ENCODE measurements around the gene LDB1. TPM values are rescaled to one million over a fixed set of nuclear protein-coding genes. Genes with fewer than 3 reads are reported as not detected.

Gene LDB1
- total and polyA plus RNA-seq, 4 donors = 2.4 to 51.9 (median 10.3) TPM

DNA sequence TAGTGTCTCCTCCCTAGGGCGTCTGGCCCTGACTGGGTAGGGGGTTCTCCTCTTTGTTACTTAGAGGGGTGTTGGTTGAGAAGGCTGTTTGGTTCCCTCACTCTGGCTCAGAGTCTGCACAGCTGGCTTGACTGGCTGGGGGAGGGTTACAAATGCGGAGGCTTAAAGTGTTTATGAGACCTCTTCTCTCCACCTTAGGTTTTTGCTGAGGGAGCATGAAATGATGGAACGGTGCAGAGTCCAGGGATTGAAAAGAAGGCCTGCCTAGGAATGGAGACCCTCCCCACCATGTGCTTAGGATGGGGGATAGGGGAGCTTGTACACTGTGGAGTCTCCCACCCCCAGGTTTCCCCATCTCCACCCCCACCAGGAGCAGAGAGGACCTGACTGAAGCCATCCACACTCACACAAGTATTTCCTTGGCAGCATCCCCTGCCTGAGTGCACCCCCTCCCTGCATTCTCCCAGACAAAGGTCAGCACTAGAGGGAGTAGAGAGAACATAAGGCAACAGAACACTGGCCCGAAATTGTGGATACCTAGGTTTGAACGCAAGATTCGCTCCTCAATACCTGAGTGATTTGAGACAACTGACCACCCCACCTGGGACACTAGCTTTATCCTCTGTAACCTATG lies 1.7 kb upstream of the LDB1 start:
- no peak for TF ChIP-seq JUND (IDR thresholded peaks at IDR 0.05)
- no peak for TF ChIP-seq RAD21 (IDR thresholded peaks at IDR 0.05)
- no peak for TF ChIP-seq RXRA (IDR thresholded peaks at IDR 0.05)
- TF ChIP-seq NR2F2 (IDR thresholded peaks at IDR 0.05) = no peak
- TF ChIP-seq FOXA1 (IDR thresholded peaks at IDR 0.05) = no peak
- TF ChIP-seq HNF4G (IDR thresholded peaks at IDR 0.05) = no peak
- TF ChIP-seq, protein P1, sequence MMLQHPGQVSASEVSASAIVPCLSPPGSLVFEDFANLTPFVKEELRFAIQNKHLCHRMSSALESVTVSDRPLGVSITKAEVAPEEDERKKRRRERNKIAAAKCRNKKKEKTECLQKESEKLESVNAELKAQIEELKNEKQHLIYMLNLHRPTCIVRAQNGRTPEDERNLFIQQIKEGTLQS (IDR thresholded peaks at IDR 0.05) = no peak
- no peak for TF ChIP-seq YY1 (IDR thresholded peaks at IDR 0.05)
- TF ChIP-seq TAF1 (conservative IDR thresholded peaks at IDR 0.05) = no peak
- TF ChIP-seq HNF4A (conservative IDR thresholded peaks at IDR 0.05) = no peak
- TF ChIP-seq, protein P2, sequence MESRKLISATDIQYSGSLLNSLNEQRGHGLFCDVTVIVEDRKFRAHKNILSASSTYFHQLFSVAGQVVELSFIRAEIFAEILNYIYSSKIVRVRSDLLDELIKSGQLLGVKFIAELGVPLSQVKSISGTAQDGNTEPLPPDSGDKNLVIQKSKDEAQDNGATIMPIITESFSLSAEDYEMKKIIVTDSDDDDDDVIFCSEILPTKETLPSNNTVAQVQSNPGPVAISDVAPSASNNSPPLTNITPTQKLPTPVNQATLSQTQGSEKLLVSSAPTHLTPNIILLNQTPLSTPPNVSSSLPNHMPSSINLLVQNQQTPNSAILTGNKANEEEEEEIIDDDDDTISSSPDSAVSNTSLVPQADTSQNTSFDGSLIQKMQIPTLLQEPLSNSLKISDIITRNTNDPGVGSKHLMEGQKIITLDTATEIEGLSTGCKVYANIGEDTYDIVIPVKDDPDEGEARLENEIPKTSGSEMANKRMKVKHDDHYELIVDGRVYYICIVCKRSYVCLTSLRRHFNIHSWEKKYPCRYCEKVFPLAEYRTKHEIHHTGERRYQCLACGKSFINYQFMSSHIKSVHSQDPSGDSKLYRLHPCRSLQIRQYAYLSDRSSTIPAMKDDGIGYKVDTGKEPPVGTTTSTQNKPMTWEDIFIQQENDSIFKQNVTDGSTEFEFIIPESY (IDR thresholded peaks at IDR 0.05) = no peak
- no peak for DNase-seq (ENCODE audit: low spot score)
- 73% methylated on average over 6 of the region's 6 CpGs for WGBS
- no peaks in the 10 kb centered on the region for H3K27me3 ChIP-seq (ENCODE audit: control insufficient read depth in 4 of 4, insufficient read depth in 4 of 4, low read length in 3 of 4)
- peaks cover 11 to 38% (median 26%) of the 10 kb centered on the region in 4 donors for H3K4me1 ChIP-seq (ENCODE audit: control insufficient read depth in 4 of 4, insufficient read depth in 4 of 4, low read length in 3 of 4)
- H3K27ac ChIP-seq (ENCODE audit: low read depth in 1 of 2, low read length in 2 of 2) = peak overlapping the region in 1 of 2 donors; percentile 93
- H3K9me3 ChIP-seq (ENCODE audit: control insufficient read depth in 4 of 4, low read length in 3 of 4) = no peaks in the 10 kb centered on the region
- no peak overlapping the region for H3K4me3 ChIP-seq (ENCODE audit: low read depth in 1 of 3, low read length in 3 of 3)
- H3K9ac ChIP-seq (ENCODE audit: low read depth in 1 of 2, low read length in 2 of 2) = no peak overlapping the region
- no peaks in the 10 kb centered on the region for H3K36me3 ChIP-seq (ENCODE audit: control insufficient read depth in 4 of 4, insufficient read depth in 3 of 4, low read depth in 1 of 4, low read length in 3 of 4)

DNA sequence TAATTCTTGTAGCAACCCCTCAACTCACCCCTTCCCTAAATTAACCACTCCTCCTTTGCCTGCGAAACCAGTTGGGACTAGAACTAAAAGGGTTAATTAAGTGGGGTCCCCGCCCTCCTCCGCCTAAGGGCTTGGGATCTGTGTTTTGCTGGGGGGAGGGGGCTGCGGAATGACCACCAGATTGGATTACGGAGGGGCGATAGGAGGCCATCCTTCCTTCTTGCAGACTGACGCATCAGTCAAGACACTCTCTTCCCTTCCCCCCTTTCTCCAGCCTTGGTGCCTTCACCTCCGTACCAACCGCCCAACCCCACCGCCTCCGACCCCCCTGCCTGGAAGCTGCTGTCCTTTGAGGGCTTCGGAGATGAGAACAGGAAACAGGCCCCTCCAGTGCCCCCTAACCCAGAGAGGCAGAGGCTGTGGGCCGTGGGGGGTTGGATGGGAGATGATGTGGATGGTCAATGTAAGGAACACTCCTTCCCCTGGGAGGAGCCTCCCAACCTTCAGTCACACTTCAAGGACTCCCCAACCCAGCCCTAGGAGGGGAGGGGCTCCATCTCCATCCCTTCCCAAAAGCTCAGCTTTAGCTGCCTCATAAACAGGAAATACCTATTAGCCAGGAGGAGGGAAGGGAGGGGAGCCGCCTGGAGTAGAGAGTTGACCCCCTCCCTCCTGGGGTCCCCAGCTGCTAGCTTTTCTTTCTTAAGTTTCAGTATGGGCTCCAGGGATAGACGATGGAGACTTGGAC lies 997 bp upstream of the LDB1 start:
- H3K9me3 ChIP-seq (ENCODE audit: control insufficient read depth in 4 of 4, low read length in 3 of 4) = no peaks in the 10 kb centered on the region
- peak overlapping the region; percentile 69 to 89 (median 83) for H3K4me3 ChIP-seq (ENCODE audit: low read depth in 1 of 3, low read length in 3 of 3)
- no peak for DNase-seq (ENCODE audit: low spot score)
- H3K36me3 ChIP-seq (ENCODE audit: control insufficient read depth in 4 of 4, insufficient read depth in 3 of 4, low read depth in 1 of 4, low read length in 3 of 4) = no peaks in the 10 kb centered on the region
- 48% methylated on average over 15 of the region's 15 CpGs for WGBS
- peak overlapping the region; percentile 91 to 93 for H3K27ac ChIP-seq (ENCODE audit: low read depth in 1 of 2, low read length in 2 of 2)
- H3K9ac ChIP-seq (ENCODE audit: low read depth in 1 of 2, low read length in 2 of 2) = peak overlapping the region; percentile 5 to 39
- H3K4me1 ChIP-seq (ENCODE audit: control insufficient read depth in 4 of 4, insufficient read depth in 4 of 4, low read length in 3 of 4) = peaks cover 11 to 45% (median 32%) of the 10 kb centered on the region in 4 donors
- no peak for TF ChIP-seq EGR1 (IDR thresholded peaks at IDR 0.05; ENCODE audit: low read depth in 2 of 2)
- TF ChIP-seq, protein P3, sequence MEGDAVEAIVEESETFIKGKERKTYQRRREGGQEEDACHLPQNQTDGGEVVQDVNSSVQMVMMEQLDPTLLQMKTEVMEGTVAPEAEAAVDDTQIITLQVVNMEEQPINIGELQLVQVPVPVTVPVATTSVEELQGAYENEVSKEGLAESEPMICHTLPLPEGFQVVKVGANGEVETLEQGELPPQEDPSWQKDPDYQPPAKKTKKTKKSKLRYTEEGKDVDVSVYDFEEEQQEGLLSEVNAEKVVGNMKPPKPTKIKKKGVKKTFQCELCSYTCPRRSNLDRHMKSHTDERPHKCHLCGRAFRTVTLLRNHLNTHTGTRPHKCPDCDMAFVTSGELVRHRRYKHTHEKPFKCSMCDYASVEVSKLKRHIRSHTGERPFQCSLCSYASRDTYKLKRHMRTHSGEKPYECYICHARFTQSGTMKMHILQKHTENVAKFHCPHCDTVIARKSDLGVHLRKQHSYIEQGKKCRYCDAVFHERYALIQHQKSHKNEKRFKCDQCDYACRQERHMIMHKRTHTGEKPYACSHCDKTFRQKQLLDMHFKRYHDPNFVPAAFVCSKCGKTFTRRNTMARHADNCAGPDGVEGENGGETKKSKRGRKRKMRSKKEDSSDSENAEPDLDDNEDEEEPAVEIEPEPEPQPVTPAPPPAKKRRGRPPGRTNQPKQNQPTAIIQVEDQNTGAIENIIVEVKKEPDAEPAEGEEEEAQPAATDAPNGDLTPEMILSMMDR (IDR thresholded peaks at IDR 0.05; ENCODE audit: low read depth, low read length, missing input control) = no peak
- no peaks in the 10 kb centered on the region for H3K27me3 ChIP-seq (ENCODE audit: control insufficient read depth in 4 of 4, insufficient read depth in 4 of 4, low read length in 3 of 4)

All from liver (tissue), 9 donors.